ENCODE measurements around the gene MAGEF1.
"Not testable (repeated sequence)": the region's sequence is repeated elsewhere in the genome, so short reads cannot be mapped to it uniquely, and the experiment has no call there.

Gene MAGEF1

DNA sequence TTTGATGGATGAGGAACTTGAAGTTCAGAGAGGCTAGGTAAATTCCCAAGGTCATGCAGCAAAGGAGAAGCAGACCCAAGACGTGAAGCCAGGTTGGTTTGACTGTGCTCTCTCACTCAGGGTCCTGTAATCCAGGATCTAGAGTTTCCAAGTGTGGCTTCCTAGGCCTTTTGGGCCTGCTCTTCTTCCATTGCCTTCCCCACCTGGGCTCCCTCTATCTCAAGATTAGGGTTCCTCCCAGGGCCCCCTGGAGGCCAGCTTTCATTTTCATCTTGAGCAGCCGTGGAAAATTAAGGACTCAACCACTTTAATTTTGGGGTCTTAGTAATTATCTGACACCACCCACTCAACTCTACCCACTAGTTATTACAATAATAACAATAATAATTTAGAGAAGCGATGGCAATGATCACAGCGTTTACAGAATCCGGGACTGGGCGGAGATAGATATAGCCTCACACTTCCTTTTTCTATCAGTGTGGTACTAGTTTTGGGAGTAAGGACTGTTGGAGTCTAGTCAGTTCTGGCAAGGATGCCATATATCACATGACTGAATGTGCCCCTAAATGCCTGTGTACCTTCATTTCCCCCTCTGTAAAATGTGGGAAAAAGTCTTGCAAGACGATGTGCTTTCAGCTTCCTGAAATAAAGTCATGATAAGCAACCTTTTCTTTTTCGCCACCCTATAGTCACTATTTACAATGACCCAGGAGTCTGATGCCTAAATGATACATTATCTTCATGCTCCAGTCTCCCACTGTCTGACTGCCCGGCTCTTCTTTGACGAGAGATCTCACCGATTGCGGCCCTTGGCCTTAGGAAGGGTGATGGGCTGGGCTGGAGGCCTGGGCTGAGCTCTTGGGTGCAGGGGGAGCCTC is 30.2 kb upstream of the MAGEF1 start:
- no peak for DNase-seq

DNA sequence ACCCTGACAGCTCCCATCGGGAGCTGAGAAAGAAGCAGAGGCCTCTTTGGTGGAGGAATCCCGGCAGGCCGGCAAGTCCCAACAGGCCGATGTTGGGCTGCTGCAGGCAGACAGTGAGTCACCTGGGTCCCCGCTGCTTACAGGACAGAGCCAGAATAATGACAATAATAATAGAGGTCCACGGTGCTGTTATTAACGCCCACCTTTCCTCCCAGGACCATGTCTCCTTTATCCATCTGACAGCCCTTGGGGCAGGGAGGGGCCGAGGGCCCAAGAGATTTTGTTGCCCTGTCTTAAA is 29.3 kb upstream of the MAGEF1 start:
- no peak for DNase-seq

DNA sequence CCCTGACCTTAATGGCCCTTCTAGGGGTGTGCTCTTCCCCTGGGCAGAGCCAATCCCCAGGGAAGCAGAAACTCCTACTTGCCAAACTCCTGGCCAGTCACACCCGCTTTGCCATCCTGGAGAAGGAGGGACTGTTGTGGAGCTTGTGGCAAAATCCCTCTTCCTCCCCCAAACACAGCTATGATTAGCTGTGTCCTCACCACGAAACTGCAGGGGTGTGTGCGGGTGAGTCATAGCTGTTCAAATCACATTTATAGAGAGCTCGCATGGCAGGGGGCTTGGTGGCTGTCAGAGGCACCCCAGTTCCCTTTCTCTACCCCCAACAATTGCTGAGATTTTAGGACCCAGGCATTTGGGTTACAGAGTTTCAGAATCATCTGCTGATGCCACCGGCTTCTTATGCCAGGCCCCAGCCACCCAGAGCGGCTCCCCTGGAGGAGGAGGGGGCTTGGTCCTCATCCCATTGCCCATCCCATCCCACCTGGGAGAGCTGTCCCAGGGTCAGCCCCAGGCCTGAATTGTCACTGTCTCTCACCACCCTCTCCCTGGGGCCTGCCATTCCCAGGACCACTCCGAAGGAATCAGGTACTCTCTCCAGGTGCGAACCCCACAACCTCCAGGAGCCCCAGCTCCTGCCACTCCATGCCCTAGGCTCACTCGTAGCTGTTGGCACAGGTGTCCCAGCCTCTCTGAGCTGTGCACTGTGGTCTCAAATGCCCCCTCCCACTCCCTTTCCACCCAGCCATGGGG is 28.8 kb upstream of the MAGEF1 start:
- peak; percentile 62 for DNase-seq

DNA sequence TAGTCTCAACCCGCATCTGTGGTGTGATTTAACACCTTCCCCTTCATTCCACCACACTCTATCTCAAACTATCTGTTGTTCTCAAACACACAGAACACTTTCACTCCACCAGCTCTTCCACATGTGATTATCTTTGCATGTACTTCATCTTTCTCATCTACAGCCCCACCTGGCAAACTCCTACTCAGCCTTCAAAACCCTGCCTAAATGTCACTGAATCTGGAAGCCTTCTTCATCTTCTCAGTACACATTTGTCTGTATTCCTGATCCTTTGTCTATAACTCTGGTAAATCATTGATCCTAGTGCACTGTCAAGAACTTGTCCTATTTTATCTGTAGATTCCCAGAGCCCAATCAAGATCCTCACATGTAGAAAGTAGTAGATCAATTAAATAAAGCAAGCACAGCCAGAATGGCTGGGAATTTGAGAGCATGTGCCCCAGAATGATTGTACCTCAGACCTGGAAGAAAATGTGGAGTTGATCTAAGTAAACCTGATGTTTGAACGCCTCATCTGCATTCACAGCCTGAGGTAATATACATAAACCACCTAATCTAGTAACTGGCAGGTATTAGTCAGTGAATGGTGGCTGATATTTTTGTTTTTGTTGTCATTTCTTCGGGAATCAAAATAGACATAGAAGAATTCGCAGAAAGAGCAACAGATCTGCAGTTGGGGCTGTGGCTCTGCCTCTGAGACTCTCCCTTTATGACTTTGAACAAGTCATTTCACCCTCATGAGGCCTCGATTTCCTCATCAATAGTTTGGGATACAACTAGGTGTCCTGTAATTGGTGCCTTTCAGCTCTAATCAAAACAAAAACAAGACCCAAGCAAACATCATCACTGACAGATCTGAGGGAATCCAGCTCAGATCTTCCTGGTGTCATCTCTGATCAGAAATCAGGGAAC is 28.0 kb upstream of the MAGEF1 start:
- no peak for DNase-seq

DNA sequence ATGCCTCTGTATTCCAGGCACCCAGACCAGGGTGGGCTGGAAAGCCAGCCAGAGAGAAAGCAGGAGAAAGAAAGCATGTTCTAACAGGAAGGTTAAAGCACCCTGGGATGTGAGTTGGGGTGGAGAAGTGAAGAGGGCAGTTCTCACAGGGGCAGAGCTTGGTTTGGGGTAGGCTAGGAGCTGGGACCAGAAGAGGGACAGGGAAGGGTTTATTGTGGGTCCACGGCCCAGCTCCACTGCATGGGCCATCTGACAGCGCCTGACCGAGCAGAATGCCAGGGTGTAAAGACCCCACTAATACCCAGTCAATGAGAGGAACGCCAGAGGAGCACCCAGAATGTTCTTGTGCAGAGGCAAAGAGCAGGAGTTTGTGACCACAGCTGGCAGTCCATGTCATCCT is 27.1 kb upstream of the MAGEF1 start:
- no peak for DNase-seq

DNA sequence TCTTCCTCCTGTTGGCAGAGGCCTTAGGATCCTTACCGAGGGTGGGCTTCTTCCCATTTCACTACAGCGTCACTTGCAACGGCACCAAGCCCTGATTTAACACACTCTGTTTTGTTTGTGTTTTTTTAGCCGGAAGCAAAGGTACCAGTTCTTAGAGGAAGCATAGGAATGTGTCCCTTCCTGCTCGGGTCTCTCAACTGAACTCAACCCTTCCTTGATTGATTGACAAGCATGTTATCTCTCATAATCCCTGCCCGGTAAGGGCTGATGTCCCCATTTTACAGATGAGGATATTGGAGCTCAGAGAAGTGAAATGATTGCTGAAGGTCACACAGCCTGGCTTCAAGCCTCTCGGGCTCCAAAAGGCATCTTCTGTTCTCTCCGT is 26.6 kb upstream of the MAGEF1 start:
- no peak for DNase-seq

DNA sequence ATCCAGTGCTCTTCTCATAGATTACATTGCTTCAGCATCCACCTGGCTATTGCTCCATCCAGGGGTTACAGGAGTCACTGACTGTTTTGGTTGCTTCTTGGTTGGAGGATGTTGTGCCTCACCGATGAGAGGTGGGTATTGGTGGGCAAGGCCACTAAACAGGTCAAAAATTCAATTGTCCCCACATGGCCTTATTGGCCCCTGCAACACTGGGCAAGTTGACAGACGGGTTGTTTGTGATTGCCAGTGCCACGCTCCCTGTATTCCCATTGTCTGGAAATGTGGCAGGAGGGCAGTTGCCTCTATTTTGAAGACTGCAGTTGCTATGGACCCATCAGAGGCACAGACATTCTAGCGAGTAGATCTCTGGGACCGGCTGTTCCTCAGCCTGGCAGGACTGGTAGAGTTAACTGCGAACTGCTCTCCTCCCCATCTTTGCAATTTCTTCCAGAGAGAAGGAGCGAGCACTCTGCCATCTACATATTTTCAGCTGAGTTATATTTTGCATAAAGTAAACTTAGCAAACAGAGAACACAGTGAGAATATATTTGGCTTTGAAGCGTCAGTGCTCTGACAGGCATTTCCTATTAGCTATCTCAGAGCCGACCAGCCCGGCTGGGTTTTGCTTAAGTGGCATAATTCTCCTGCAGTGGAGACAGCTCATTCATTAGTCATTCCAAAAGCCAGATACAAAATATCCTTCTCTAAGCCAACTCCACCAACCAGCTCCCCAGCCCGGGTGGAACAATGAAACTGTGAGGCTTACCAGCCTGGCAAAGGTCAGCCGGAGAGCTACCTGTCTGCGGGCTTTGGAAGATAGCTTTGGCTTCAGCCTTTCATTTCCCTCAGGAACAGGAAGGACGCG is 26.0 kb upstream of the MAGEF1 start:
- no peak for DNase-seq

DNA sequence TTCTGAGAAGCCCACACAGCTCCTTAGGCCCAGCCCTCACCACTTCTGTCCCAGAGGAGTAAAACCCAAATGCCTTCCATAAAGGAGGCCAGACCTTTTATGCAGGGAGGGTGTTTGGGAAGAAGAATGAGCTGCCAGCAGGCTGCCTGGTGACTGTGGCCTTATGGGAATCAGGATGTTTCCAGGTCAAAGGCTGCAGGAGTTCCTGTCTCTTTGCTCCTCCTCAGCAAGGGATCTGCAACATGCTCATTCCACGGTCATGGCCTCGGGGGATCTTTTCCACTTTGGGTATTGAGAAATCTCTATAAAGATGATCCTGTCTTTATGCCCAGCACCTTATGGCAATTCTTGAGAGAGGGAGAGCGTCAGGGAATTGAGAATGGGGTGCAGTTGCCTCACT is 25.2 kb upstream of the MAGEF1 start:
- no peak for DNase-seq

DNA sequence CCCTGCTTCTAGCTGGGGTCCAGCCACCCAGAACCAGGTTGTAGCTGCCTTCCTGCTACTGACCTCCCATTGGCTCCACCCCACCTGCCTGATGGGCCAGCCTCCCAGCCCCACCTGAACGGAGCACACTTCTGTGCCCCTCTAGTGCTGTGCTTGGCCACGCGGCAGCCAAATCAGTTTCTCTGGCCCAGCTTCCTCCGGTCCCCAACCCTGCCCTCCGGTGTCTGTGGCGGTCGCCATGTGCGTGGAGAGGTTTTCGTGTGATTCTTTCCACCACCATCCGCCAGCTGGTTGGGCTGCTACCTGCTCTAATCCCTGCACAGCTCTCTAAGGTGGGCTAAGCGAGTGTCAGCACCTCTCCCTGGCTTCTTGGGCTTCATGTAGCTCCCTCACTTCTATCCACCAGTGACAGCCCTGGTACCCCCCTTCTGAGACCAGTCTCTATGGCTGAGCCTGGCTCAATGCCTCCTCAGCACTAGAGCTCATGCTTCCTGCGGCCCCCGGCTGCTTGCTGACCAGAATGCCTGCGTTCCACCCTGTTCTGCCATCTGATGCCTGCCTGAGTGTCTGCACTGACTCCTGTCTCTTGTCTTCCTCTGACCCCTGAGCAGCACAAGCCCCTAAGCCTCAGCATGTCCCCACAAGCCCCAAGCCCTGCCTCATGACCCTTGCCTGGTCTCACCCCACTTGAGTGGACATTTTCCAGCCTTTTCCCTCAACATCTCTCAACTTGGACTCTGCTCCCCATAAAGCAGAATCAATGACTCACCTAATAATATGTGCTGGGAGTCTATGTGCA is 23.2 kb upstream of the MAGEF1 start:
- no peak for DNase-seq

DNA sequence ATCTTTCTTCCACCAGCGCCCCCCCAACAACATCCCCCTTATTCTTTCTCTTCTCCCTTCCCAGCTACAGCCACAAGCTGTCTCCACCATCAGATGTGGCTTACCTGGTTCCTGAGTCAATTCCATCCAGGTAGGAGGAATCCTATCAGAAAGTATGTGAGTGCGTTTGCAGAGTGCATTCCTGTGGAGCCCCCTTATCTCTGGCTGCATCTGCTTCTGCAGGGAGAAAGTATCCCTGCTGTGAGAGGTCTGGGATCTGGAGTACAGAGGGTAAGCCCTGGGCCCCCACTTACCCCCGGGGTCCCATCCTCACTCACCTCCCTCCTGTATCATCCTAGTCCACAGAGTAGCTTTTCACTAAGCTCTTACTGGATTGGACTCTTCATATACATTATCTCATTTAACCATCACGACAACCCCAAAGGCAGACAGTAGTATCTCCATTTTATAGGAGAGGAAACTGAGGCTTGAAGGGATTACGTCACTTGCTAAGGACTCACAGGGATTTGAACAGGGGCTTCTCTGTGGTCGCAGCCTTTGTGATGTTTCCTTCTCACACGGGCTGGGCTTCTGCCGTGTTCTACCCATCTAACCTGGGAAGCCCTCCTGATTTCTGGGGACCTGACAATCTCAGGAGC is 22.2 kb upstream of the MAGEF1 start:
- DNase-seq = no peak

DNA sequence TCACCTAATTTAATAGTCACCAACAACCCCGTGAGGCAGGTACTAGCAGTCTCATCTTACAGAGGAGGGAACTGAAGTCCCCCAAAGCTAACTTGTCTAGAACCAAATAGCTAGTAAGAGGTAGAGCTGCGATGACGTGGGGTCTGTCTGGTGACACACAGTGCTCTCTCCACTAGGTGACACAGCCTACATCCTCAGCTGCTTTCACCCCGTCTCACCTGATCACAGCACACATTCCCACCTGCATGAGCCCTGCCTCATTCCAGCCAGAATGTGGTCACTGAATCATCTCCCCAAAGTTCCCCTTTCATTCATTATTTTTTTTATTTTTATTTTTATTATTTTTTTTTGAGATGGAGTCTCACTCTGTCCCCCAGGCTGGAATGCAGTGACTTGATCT is 21.3 kb upstream of the MAGEF1 start:
- DNase-seq = no peak

DNA sequence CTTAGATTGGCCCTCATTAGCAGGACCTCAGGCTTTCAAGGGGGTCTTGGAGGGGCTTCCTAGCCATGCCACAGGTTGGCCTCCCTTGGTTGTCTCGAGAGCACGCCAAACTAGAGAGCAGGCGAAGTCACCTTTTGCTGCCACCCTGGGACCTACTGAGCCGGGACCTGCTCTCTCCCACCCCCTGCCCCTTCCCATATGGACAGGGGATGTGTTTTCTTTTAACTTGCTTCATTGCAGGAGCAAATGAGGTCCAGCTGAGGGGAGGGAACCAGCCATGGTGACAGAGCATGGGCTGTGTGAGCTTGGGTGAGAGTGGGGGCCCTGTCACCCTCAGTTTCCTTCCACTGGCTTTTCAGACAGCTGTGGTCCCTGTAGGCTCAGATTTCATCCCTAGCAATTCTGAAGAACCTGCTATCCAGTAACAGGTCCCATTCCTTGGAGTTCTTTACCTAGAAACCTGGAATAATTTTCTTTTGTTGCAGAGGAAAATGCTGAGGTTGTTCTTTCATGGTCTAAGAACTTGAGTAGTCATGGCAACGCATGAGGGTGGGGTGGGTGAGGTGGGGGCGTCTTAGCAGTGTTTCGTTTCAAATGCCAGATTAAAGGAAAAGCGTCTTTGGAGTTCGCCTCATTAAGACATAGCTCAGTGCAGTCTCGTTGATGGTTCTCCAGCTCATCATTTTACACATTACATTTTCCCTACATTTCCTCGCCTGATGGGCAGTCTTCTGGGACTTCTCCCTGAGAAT is 20.1 kb upstream of the MAGEF1 start:
- no peak for DNase-seq

DNA sequence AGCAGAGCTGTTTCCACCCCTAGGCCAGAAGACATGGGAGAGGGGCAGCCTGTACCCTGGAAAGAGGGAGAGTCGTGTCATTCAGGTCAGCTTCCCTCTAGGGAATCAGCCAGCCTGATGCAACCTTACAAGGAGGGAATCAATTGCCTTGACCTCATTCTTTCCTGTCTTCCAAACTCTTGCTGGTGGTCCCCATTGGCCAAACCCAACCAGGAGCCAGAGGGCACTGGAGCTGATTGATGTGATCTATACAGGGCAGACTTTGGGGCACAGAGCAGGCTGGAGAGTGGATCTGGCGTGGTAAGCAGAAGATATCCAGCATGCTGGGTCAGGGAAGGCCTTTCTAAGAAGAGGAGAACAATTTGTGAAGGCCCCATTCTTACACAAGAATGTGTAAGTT is 19.1 kb upstream of the MAGEF1 start:
- DNase-seq = no peak

DNA sequence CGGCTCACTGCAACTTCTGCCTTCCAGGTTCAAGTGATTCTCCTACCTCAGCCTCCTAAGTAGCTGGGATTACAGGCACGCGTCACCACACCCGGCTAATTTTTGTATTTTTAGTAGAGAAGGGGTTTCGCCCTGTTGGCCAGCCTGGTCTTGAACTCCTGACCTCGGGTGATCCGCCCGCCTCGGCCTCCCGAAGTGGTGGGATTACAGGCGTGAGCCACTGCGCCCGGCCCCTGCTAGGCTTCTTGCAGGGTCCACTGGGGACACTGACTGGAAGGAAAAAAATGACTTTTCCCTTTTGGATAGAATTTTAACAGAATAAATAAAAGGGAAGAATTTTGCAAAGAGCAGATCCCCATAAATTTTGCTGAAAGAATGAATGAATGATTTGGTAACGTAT is 17.3 kb upstream of the MAGEF1 start:
- DNase-seq = not testable (repeated sequence)

DNA sequence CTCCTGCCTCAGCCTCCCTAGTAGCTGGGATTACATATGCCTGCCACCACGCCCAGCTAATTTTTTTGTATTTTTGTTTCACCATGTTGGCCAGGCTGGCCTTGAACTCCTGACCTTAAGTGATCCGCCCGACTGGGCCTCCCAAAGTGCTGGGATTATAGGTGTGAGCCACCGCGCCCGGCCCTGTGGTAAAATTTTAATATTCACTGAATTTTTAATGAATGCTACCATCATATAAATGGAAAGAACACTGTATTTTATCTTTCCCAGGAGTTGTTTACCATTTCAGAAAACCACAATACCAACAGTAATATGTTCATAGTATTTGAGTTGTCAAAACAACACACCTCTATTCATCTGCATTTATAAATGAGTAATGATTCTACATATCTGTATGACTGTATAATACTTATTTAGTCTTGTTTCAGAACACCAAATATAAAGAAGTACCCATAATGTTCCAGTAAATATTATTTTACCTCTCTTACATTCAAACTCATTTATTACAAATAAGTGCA is 16.2 kb upstream of the MAGEF1 start:
- no peak for DNase-seq

DNA sequence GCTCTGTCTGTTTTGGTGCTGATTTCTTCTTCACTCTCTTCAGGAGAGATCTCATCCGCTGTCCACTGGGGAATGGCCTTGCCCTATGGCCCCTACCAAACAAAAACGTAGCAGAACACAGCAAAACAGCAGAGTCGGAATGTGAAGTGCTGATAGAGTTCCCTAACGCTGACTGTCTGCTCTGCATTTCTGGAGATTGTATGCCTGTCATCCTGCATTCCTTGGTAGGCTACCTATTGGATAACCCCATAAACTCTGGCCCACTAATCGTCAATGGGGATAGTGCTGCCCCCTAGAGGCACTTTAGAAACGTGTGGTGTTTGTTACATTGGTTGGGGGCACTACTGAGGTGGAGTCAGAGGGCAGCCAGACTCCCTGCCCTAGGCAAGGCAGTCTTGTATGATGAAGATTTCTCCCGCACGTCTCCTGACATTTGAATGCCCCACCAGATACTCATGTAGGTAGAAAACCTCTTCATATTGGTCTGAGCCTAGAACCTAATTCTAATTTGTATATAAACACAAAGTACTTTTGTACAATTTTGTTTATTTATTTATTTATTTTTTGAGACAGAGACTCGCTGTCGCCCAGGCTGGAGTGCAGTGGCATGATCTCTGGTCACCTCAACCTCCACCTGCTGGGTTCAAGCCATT is 15.6 kb upstream of the MAGEF1 start:
- peak; percentile 70 for DNase-seq

DNA sequence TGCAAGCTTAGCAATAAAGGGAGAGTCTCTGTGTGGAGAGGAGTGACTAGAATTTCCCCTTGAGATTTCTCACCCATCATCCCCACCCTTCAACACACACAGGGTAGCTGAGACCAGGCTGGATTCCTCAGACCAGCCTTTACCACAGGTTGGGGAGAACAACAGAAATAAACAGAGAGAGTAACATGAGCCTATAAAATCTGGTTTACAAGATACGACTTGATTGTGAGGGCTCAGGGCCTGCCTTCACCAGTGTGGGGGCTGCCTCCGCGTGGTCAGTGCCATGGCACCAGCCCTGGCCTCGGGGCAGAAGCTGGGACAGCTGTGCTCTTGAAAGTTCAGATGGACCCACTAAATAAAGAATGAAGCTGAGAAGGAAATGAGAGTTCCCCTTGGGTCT is 14.6 kb upstream of the MAGEF1 start:
- DNase-seq = no peak

DNA sequence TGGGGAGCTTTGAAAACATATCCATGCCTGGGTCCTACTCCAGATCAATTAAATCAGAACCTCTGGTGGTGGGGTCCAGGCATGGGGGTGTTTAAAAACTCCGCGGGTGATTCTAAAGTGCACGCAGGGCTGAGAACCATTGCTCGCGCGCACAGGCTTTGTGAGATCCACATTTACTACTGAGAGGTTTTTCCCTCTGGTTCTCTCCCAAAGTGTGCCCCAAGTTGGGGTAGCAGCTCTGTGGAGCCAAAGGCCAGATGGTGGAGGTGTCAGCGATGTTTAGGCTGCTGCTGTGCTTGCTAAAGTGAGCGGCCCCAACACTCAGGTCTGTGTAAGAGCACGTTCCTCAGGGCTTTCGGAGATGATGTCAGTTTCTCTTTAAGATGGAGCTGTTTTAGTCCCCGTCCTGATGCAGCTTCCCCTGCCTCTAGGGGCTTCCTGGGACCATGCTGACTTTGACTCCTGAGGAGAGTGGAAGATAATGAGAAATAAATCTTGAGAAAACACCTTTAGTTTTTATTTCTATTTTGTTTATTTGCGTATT is 13.4 kb upstream of the MAGEF1 start:
- DNase-seq = no peak

DNA sequence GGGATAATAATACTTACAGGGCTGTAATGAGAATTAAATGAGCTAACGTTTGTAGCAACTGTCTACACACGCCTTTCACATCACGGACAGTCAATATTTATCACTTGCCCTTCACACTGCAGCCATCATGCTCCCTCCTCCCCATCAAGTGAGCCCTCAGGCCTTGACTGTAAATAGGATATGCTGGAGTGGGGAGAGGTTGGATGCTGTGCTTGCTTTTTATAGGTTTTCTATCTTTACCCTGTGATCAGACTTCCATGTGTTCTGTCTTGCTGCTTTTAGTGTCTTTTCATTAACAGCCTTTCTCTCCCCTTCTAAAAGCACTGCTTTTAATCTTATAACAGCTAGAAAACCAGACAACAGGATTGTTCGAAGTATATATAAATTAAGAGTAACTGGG is 12.8 kb upstream of the MAGEF1 start:
- DNase-seq = no peak
